NCI-H187 treated with DMSO at 0.1 percent for 48 hours (cell line): ENCODE measurements around the gene UVSSA.

ENCODE experiments used
- DNase-seq: peaks from one replicate; lab custom pipeline; 2025; lab: John Stamatoyannopoulos, UW

UVSSA gene

DNA sequence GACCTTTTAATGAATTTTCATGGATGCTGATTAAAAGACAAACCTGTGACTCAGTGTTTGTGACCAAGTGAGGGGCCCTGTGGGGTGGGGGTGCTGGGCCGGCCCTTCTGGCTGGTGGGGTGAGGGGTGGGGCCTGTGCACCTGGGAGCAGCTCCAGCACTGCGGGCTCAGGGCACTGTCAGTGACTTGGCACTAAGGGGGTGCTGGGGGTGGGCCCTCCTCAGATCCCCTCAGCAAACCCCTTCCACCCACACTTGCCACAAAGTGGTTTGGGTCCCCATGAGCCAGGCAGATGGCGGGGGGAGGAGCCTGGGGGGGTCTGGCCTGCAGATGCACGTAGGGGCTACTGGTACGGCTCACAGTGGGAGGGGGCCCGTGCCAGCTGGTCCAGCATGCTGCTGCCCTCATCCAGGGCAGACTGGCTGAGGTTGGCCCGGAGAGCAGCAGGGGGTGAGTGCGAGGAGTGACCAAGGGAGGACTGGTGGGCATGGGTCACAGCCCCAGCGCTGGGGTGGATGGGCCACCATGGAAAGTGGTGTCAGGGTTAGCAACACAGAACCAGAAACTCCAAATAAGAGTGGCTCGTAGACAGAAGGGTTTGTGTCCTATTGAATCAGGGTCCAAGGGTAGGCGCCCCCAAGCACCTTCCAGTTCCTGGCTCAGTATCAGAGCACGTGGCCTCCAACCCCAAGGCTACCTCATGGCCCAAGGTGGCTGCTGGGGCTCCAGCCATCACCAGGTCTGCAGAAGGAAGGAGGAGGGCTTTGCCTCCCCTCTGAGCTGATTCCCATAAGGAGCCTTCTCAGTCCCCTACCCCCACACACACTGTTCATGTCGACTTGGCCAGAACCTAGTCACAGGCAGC is 49.2 kb downstream of the UVSSA start:
- no peak for DNase-seq

DNA sequence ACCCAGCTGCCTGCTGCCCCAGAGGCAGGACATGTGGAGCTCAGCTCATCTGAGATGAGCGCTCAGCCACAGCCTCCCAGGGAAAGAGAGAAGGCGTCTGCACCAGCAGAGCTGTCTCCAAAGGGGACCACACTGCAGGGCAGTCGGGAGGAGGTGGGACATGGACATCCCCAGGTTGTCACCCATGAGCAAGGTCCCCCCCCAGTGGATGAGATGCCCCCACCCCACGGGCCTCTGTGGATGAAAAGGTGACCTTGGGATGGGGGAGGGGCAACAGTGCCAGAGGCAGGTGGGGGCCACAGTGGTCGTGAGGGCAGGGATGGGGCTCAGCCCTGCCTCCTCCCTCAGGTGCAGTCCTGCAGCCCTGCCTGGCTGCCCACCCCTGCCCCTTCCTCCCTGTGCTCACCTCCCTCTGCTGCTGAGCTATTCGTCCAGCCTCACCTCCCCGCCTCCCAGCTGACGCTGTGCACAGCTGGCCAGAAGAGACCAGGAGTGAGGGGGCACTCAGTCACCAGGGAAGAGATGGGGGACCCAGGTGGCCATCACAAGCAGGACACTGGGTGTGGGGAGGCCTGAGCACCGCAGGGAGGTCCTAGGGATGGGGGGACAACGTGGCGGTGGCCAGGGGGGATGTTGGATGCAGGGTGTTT is 49.9 kb downstream of the UVSSA start:
- no peak for DNase-seq

DNA sequence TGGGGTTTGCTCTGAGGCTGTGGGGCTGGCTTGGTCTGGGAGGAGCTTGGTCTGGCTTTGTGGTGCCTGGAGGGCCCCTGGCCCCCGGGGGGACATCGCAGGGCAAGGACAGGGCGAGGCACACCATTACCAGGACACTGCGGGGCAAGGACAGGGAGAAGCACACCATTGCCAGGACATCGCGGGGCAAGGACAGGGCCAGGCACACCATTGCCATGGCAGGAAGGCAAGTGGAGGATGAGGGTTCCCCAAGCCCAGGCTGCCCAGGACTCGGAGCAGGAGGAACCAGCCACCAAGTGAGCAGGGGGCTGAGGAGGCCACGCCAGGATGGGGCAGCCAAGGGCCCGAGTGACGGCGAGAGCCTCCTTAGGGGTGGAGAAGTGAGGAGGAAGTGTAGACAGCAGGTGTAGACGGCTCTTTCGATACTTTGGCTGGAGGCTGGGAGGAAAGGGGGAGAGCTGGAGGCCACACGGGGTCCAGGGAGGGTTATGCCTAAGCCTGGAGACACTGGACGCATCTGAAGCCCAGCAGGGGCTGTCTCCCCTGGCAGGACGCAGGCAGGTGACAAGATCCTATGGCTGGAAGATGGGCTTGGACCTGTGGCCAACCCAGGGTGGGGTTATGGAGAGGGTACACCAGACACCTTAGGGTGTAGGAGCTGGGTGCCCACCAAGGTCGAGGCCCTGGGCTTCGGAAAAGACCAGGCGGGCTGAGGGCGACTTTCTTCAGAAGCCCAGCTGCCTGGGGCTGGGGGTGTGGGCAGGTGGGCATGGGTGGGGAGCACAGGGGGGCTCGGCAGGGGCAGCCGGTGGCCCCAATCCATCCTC is 51.9 kb downstream of the UVSSA start:
- DNase-seq, result no peak

DNA sequence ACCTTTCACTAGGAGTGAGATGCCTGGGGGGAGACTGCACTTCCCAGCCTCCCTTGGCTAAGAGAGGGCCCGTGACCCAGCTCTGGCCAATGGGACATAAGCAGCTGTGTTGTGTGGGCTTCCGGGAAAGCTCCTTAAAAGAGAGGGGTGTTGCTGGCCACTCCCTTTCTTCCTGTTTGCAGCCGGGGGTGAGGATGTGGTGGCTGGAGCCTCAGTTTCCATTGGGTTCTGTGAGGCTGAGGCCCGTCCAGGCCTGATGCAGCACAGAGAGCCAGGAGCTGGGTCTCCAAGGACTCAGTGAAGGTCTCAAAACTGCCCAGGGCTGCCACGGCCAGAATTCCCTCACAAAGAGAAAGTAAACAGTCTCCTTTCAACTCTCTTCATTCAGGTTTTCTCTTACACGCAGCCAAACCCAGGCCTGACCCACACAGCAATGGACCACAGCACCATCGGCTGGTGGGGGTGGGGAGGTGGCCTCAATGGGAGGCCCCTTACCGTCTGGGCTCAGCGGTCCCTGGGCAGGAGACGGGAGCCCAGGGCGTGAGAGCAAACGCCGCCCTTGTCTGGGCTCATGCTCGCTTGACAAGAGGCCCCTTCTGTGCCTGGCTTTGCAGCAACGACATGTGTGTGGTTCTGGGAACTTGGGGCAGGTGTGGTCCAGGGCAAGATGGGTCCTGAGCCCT is 52.6 kb downstream of the UVSSA start:
- no peak for DNase-seq

DNA sequence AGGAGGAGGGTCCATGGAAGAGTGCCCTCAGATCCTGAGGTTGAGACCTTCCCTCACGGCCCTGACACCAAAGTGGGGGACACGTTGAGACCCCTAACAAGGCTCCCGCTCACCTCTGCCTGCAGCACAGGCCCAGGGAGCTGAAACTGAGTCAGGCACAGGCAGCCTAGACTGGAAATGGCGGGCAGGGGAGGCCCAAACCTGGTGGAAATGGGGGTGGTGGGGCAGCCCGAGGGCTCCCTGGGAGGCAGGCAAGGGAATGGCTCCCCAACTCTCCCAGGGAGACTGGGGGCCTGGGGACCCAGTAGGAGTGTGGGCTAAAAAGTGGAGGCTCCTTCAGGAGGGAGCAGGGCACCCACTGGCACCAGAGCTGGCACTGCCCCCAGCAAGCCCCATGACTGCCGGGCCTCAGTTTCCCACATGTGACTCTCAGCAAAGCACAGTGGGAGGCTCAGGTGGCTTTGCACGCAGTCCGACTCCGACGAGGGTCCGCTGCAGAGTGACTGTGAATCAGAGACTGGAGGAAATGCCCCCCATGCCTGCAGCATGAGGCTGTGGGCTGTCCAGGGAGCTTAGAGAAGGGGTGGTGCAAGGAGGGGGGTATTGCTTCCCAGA is 53.3 kb downstream of the UVSSA start:
- DNase-seq, result no peak

DNA sequence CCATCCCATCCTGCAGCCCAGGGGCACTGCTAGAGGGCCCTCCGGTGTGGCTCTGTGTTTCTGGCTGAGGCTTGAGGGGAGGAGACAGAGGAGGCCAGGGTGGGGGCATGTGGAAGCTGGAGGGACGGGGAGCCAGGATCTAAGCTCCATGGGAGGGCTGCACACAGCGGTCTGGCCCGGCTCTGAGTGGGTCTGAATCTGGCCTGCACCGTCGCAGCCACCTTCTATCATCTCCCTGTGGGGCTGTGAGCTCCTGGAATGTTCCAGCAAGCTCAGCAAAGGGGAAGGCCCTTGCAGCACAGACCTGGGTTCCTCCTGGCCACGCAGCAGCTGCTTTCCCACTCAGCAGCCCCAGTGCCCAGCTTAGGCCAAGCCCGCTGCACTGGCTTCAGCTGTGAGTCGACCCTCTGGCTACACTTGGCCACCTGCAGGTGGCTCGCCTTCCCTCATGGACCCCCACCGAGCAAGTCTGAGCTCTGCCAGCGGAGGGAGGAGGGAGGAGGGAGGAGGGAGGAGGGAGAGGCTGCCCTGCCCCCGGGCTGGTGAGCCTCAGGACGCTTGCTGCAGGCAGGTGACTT is 53.9 kb downstream of the UVSSA start:
- no peak for DNase-seq

DNA sequence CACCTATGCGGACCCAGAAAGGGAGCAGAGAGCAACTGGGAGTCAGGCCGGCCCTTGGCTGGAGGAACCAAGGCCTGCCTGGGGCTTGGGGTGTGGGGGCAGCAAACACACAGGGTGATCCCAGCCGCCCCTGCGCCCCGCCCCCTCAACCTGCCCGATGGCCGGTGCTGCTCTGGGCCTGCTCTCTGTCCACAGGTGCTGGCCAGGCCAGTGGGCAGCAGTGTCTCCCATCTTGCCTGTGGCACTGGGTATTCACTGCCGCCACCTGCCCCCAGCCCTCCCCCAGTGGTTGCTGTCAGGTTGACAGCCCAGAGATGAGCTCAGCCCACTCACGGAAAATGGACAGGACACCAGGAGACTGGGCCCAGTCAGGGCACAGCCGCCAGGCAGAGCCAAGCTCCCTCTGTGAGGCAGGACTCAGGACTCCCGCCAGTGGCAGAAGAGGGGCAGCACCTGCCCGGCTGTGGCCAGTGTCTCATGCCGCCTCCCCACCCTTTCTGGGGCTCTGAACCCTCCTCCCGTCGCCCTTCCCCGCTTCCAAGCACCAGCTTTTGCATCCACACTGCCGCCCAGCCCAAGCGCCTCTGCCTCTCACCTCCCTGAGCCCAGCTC is 54.5 kb downstream of the UVSSA start:
- DNase-seq, result no peak

DNA sequence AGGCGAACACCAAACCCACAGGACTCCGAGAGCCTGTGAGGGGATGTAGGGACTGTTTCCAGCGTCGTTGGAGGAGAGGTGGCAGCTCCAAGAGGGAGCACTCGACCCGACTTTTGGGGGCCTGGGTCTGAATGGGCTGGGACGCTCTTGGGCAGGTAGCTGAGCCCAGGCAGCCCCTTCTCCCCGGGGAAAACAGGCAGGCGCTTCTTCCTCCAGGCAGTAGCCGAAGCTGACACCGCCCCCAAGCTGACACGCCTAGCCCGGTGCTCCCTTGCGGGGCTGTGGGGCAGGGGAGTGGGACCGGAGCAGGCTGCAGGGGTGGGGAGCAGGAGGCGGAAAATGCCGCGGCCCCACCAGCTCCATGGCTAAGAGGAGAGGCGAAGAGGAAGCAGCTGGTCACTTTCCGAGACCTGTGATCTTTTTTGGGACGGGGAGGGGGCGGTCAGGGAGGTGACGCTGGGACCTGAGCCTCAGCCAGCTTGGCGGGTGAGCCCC is 55.1 kb downstream of the UVSSA start:
- DNase-seq, result no peak

DNA sequence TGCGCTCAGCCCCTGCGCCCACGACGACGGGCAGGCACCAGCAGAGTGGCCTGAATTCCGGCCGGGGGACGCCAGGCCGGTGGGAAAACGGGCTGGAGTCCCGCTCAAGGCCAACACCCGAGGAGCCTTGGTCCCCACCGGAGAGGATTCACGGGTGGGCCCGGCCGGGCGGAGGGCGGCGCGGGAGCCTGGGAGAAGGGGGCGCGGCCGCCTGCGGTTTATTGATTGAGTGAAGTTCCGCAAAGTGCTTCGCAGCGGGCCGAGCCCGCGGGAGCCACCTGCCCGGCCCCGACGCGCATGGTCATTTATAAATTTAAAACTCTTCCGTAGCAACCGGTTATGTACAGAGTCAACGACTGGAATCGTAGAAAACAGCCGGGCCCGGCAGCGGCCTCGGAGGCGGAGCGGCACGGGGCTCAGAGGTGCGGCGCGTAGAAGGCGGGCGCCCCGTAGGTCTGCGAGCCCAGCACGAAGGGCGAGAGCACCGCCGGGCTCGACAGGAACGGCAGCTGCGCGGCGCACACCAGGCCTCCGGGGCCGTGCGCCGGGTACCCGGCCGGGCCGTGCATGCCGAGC is 55.6 kb downstream of the UVSSA start:
- DNase-seq, result no peak

DNA sequence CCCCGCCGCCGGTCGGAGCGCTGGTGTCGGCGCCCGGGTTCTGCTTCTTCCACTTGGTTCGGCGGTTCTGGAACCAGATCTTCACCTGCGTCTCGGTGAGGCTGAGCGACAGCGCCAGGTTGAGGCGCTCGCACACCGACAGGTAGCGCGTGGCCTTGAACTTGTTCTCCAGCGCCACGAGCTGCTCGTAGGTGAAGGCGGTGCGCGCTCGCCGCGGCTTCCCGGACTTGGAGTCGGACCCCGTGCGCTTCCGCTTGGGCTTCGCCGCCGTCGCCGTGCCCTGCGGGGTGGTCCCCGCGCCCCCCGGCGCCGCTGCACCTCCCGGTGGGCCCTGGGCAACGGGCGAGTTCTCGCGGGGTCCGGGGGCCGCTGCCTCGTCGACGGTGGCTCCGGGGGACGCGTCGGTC is 56.2 kb downstream of the UVSSA start:
- DNase-seq, result no peak

DNA sequence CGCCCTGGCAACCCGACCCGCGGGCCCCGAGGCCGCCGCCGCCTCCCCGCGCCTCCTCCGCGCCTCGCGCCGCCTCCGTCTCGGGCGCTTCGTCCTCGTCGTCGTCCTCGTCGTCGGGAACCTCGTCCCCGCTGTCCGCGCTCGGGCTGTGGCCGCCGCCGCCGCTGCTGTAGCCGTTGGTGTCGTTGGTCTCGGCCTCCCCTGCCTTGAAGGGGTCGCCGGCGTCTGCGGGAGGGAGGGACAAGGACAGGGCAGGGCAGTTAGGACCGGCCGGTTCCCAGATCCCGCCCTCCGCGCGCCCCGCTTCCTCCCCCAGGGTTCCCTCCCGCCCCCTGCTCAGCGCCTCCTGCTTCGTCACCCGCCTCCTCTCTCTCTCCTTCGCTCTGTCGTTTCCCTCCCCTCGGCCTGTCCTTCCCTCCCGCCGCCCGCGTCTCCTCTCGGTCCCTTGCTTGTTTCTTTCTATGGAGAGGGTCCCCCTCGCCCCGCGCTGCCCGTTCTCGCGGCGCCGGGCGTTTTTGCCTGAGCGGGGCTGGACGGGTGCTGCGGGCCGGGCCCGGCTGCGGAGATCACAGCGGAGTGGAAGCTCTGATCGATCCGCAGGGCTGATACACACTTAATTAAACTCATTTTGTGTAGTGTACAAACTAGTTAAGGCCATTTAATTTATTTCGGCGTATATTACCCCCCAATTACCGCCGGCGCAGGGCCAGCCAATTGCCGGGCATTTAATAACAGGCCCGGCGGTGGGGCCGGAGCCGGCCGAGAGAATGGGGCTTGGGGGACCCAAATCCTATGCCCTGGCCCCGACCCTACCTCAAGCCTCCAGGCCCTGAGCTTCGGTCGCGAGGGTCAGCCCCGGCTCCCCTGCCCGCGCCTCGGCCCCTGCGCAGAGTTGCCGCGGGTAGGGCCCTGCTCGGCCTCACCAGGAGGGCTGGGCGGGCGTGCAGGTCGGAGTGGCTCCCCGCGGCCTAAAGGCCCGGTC is 56.9 kb downstream of the UVSSA start:
- DNase-seq, result no peak

DNA sequence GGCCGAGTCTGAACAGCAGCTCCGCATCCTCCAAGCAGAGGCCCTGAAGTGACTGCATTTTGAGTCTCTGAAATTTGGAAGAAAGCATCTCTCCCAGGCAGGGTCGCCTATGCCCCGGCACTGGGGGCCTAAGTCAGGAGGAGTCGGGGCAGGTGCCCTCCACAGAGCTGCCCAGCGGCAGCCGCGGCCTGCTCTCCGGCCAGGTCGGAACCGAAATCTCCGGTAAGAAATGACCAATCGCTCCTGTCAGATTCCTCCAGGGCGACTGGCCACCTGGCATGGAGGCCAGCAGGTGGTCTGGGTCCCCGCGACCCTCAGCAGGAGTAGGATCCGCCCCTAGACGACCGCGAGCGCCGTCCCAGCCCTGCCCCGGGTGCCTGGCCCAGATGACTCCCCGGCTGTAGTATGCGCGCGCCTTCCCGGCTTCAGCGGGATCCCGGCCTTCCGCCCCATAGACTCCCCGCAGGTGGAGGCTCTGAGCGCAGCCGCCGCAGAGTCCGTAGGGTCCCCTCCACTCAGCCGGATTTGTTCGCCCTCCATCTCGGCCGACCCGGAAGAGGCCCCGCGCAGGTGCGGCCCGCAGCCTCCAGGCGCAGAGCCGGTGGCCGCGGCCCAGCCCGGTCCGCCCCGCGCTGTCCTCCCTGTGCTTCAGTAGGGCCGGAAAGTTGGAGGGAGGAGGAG is 57.7 kb downstream of the UVSSA start:
- DNase-seq, result no peak

DNA sequence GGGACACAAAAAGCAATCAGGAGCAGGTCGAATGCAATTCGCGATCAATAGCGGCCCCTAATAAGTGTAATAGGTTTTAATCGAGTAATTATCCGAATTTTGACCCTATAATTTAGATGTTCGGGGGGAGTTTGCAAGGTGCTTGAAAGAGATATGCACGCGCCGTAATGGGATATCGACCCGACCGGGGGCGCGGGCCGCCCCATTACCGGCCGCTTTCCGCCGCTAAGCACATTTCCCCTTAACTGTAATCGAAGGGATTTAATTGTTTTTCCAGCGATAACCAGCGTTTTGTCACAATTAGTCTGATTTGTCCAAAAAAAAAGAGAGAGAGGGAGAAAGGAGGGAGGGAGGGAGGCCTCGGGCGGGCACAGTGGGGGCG is 58.2 kb downstream of the UVSSA start:
- DNase-seq, result no peak

DNA sequence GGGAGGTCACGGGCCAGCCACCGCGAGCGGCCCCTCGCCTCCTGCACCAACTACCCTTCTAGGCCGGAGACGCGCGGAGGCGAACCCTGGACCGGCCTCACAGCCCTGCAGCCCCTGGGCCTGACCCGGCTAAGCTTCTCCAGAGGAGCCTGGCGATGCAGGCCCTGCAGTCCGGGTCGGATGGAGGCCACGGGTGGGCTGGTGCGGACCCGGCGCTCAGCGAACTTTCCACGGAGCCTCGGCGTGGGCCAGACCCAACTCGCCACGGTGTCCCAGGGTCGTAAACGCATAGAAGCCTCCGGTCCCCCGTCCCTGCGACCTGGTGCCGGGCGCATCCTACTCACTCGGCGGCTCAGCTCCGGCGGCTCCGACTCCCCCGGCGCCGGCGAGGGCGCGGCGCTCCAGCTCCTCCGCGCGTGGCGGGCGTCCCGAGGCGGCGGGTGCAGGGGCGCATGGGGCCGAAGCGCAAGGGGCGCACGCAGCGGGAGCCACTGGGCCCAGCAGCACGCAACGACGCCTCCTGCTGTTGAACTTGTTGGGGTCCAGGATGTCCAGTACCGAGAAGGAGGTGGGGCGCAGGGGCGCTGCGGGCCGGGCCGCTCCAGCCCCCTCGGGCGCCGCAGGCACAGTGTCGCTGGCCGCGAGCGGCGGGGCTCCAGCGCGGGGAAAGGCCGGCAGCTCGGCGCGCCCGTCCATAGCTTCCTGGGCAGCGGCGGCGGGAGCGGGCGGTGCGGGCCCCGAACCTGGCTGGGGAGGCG is 58.8 kb downstream of the UVSSA start:
- DNase-seq, result no peak

DNA sequence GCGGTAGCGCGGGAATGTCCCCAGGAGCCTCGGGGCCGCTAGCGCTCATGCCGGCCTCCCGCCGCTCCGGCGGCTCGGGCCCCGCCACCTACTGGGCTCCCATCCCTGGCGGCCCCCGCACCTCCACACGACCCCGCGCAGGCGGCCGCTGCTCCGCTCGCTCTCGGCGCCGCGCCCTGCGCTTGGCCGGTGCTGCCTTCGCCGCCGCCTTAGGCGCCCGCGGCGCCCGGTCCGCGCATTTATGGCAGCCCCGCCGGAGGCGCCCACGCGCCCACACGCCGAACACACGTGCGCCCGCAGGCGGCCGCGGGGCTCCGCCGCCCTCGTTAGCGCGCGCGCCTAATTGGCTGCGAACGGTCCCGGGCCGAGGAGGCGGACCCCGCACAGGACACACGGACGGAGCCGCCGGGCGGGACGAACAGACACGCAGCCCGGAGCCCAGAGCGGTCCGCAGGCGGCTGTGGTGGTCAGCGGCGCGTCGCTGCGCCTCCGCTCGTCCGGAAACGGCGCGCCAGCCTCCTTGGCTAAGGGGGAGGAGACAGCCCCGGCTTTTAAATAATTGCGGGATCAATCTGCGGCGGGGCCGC is 59.5 kb downstream of the UVSSA start, which contains the start of gene NKX1-1:
NKX1-1 (minus strand) TSS at position 49 of the 587 bp plus-strand sequence; CDS start at position 49, 0 bp downstream.
- no peak for DNase-seq

DNA sequence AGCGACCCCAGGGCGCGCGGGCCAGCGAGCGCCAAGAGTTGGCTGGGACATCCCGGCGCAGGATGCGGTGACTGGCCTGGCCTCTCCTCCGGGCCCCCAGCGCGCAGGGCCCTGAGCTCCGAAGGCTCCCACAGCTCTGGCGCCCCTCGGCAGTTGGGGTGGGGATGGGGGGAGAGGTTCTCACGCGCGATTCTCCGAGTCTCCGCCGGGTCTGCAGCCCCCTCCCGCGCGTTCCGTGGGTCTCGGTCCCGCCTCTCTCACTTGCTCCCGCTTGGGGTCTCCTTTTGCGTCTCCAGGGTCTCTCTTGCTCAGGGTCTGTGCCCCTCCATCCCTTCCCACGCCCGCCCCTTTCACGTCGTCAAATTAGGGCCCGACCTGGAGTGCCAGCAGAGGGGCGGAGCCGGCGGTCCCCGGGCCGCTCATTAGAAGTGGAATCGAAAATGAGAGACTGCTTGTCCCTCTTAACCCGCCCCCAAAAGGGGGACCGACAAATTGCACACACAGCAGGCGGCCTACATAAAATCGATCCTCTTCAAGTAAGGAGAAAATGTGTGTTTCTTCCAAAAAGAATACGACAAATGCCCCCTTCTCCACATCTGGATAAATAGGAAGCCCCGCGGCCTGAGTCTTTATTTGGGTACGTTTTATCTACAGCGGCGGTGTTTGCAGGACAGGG is 60.1 kb downstream of the UVSSA start:
- DNase-seq, result no peak
